Left ventricle myocardium inferior (tissue), 1 donor: ENCODE results near the gene MYBPHL. TPM values are rescaled to one million over a fixed set of nuclear protein-coding genes. Genes with fewer than 3 reads are reported as not detected.

ENCODE experiments used
- DNase-seq: peaks from one replicate; pipeline ENCODE4 v3.0.0-alpha.2; 2020
- H3K27ac ChIP-seq: fragments of 200-600 bp; replicated peaks from 2 replicates; pipeline ENCODE4 v1.8.0; 2021
- H3K27me3 ChIP-seq: fragments of 200-600 bp; 2 replicates; pipeline ENCODE4 v1.8.0; 2021; ENCODE audit warnings: low read depth
- H3K36me3 ChIP-seq: fragments of 200-600 bp; 2 replicates; pipeline ENCODE4 v1.8.0; 2021
- H3K4me1 ChIP-seq: fragments of 200-600 bp; 2 replicates; pipeline ENCODE4 v1.8.0; 2021
- H3K4me3 ChIP-seq: fragments of 200-600 bp; 2 replicates; pipeline ENCODE4 v1.8.0; 2021; ENCODE audit warnings: mild to moderate bottlenecking, moderate library complexity
- H3K9me3 ChIP-seq: fragments of 200-600 bp; replicated peaks from 2 replicates; pipeline ENCODE4 v1.8.0; 2021
- intact Hi-C: fragments of 100-400 bp; cut with micrococcal nuclease; formaldehyde crosslinking; loops from one replicate; pipeline ENCODE4 v1.11.0; 2022
- total RNA-seq: library from RNA; stranded (reverse); fragmentation: NEBNext Ultra II Directional; extraction: Animal tissue kit (Norgen Biotek cat#: 25700); gene quantifications from one replicate; pipeline ENCODE4 v1.2.1, GENCODE V29; 2021
- TF ChIP-seq, protein P1 (sequence below): fragments of 200-600 bp; IDR thresholded peaks from 2 replicates; pipeline ENCODE4 v1.8.0; 2021; ENCODE audit warnings: antibody characterized with exemption, mild to moderate bottlenecking, borderline replicate concordance
- donor health status: DM: no; HTN: yes; CAD: no; lungs with severe emphysema.

Gene MYBPHL
- total RNA-seq, 1 donor from 2014 or later, result 0.22 TPM

DNA sequence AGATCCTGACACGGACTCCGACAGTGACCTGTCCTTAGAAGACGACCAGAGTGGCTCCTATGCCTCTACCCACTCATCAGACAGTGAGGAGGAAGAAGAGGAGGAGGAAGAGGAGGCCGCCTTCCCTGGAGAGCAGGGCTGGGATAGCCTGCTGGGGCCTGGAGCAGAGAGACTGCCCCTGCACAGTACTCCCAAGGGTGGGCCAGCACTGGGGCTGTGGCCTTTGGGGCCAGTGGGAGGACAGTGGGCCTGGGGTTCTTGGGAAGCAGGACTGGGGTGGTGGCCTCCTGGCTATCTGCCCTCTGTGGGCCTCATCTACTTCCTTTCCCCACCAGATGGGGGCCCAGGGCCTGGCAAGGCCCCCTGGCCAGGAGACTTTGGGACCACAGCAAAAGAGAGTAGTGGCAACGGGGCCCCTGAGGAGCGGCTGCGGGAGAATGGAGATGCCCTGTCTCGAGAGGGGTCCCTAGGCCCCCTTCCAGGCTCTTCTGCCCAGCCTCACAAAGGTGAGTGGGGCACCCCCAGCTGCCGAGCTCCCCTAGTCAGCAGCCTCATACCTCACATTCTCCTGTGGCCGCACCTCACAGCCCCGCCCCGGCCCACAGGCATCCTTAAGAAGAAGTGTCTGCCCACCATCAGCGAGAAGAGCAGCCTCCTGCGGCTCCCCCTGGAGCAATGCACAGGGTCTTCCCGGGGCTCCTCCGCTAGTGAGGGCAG lies 33.8 kb downstream of the MYBPHL start:
- intact Hi-C loops, result loop anchor here (10.0 kb wide), 1 partner anchor 242 kb away; no protein-coding TSS in a partner anchor
- TF ChIP-seq, protein P1, sequence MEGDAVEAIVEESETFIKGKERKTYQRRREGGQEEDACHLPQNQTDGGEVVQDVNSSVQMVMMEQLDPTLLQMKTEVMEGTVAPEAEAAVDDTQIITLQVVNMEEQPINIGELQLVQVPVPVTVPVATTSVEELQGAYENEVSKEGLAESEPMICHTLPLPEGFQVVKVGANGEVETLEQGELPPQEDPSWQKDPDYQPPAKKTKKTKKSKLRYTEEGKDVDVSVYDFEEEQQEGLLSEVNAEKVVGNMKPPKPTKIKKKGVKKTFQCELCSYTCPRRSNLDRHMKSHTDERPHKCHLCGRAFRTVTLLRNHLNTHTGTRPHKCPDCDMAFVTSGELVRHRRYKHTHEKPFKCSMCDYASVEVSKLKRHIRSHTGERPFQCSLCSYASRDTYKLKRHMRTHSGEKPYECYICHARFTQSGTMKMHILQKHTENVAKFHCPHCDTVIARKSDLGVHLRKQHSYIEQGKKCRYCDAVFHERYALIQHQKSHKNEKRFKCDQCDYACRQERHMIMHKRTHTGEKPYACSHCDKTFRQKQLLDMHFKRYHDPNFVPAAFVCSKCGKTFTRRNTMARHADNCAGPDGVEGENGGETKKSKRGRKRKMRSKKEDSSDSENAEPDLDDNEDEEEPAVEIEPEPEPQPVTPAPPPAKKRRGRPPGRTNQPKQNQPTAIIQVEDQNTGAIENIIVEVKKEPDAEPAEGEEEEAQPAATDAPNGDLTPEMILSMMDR, result no peak
- no peak overlapping the region for H3K4me3 ChIP-seq
- H3K27me3 ChIP-seq, result no peaks in the 10 kb centered on the region
- H3K4me1 ChIP-seq, result peaks cover 7% of the 10 kb centered on the region
- H3K9me3 ChIP-seq, result no peaks in the 10 kb centered on the region
- peak overlapping the region; percentile 8 for H3K27ac ChIP-seq
- no peaks in the 10 kb centered on the region for H3K36me3 ChIP-seq
- peak; percentile 12 for DNase-seq

DNA sequence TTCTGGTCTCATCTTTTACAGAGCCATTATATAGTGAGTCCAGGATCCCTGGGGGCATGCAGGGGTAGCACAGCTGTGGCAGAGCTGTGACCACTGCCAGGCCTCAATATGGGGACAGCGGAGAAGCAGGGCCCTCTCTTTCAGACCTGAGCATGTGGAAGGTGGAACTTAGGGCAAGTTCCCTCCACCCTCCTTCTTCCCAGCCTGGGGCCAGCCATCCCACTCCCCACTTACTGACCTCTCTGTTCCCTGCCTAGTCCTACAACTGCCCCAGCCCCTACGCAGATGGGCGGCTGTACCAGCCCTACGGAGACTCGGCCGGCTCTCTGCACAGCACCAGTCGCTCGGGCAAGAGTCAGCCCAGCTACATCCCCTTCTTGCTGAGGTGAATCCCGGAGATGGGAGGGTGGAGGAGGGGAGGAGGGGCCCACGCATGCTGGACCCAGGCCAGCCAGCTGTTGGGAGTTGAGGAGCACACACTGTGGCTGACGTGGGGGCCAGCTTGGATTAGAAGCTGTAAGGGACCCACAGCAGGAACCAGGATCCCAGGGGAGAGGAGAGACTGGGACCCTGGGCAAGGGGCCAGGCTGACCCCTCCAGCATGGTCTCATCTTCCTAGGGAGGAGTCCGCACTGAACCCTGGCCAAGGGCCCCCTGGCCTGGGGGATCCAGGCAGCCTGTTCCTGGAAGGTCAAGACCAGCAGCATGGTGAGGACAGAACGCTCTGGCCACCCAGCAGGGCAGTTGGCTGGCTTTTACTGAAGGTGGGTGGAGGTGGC lies 34.6 kb downstream of the MYBPHL start:
- peaks cover 2% of the 10 kb centered on the region for H3K4me1 ChIP-seq
- H3K36me3 ChIP-seq, result no peaks in the 10 kb centered on the region
- H3K9me3 ChIP-seq, result no peaks in the 10 kb centered on the region
- TF ChIP-seq, protein P1, result no peak
- H3K27ac ChIP-seq, result no peak overlapping the region
- intact Hi-C loops, result loop anchor here (10.0 kb wide), 1 partner anchor 243 kb away; no protein-coding TSS in a partner anchor
- H3K4me3 ChIP-seq, result no peak overlapping the region
- peak; percentile 41 for DNase-seq
- H3K27me3 ChIP-seq, result no peaks in the 10 kb centered on the region

DNA sequence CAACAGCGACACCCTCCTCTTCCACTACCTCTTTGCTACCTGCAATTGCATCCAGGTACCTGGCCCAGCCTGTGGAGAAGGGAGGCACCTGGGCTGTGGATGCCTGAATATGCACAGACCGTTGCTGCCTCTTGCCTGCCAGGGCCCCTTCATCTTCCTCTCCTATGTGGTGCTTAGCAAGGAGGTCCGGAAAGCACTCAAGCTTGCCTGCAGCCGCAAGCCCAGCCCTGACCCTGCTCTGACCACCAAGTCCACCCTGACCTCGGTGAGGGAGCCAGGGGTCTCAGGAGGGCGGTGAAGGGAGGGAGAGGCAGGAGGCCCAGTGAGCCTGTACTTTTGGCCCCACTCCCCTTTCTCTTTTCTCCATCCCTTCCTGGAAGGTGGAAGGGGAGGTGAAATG lies 35.4 kb downstream of the MYBPHL start:
- Histone ChIP-seq H3K27ac (no peak overlapping the region), H3K4me3 (no peak overlapping the region), H3K9me3 (no peaks in the 10 kb centered on the region), H3K36me3 (no peaks in the 10 kb centered on the region), H3K27me3 (no peaks in the 10 kb centered on the region), H3K4me1 (no peaks in the 10 kb centered on the region)
- intact Hi-C loops, result loop anchor here (10.0 kb wide), 1 partner anchor 243 kb away; no protein-coding TSS in a partner anchor
- peak; percentile 4 for DNase-seq
- TF ChIP-seq, protein P1, result no peak

DNA sequence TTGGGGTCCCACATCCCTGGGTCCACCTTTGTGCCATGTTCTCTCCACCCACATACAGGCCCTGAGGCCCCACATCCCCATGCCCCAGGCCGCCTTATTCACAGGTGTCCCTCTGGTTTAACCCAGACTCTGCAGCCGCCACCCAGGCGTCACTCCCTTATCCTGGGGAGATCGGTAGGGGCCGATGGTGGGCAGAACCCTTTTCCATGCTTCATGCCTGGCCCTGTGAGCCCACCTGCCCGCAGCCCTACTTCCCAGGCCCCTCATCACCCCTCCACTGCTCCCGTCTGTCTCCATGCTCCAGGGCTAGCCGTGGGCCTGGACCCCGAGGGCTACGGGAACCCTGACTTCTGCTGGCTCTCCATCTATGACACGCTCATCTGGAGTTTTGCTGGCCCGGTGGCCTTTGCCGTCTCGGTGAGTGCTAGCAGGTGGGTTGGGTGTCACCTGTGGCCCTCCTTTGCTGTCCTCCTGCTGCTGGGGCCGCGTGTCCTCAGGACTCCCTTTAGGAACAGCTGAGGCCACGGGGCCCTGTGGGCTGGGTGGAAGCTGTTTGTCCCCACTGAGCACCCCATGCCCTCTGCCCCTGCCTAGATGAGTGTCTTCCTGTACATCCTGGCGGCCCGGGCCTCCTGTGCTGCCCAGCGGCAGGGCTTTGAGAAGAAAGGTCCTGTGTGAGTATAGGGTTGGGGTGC lies 36.0 kb downstream of the MYBPHL start:
- H3K27me3 ChIP-seq, result no peaks in the 10 kb centered on the region
- TF ChIP-seq, protein P1, result no peak
- peak; percentile 10 for DNase-seq
- no peak overlapping the region for H3K4me3 ChIP-seq
- no peaks in the 10 kb centered on the region for H3K4me1 ChIP-seq
- no peaks in the 10 kb centered on the region for H3K9me3 ChIP-seq
- H3K36me3 ChIP-seq, result no peaks in the 10 kb centered on the region
- intact Hi-C loops, result loop anchor here (10.0 kb wide), 1 partner anchor 244 kb away; no protein-coding TSS in a partner anchor
- H3K27ac ChIP-seq, result no peak overlapping the region

DNA sequence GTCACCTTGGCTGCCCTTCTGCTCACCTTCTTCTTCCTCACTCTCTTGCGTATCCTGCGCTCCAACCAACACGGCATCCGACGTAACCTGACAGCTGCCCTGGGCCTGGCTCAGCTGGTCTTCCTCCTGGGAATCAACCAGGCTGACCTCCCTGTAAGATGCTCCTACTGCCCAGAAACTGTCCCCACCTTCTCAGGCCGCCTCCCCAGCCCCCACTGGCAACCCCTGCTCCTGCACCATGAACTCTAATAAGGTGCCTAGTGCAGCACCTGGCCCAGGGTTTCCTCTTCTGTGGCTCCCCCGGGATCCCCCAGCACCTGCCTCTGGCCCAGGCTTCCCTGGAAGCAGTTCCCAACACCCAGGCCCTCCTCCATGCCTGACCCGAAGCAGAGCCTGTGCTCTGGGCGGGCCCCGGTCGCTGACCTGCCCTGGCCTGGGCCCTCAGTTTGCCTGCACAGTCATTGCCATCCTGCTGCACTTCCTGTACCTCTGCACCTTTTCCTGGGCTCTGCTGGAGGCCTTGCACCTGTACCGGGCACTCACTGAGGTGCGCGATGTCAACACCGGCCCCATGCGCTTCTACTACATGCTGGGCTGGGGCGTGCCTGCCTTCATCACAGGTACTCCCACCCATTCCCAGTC lies 36.7 kb downstream of the MYBPHL start:
- H3K27me3 ChIP-seq, result no peaks in the 10 kb centered on the region
- H3K9me3 ChIP-seq, result no peaks in the 10 kb centered on the region
- no peaks in the 10 kb centered on the region for H3K4me1 ChIP-seq
- H3K27ac ChIP-seq, result no peak overlapping the region
- no peaks in the 10 kb centered on the region for H3K36me3 ChIP-seq
- TF ChIP-seq, protein P1, result no peak
- no peak overlapping the region for H3K4me3 ChIP-seq
- DNase-seq, result no peak
- intact Hi-C loops, result loop anchor here (10.0 kb wide), 1 partner anchor 245 kb away; no protein-coding TSS in a partner anchor
